DMS153 treated with DMSO at 0.1 percent for 48 hours (cell line): Measurements from ENCODE around the gene SH3YL1.

ENCODE experiments used
- DNase-seq: peaks from one replicate; lab custom pipeline; 2025; ENCODE audit not compliant: unreplicated experiment; lab: John Stamatoyannopoulos, UW

SH3YL1 gene

GRCh38 chr2:263774-264492 is at the start of gene SH3YL1:
TSS of gene SH3YL1 (minus strand) at chr2:264032. CDS start at chr2:263984, 48 bp downstream.
- no peak for DNase-seq

- DNase-seq: no peak
Measured at GRCh38 chr2:310994-311393, 47.2 kb upstream of the SH3YL1 start.

- DNase-seq: no peak
Measured at GRCh38 chr2:309954-310510, 46.2 kb upstream of the SH3YL1 start.

- DNase-seq: no peak
Measured at GRCh38 chr2:309148-309953, 45.5 kb upstream of the SH3YL1 start.

- DNase-seq: no peak
Measured at GRCh38 chr2:305366-305765, 41.5 kb upstream of the SH3YL1 start.

GRCh38 chr2:296354-296753 is 32.5 kb upstream of the SH3YL1 start:
- no peak for DNase-seq

GRCh38 chr2:295090-295489 is 31.3 kb upstream of the SH3YL1 start:
- no peak for DNase-seq

GRCh38 chr2:290090-290722 is 26.4 kb upstream of the SH3YL1 start:
- DNase-seq: peak; percentile 14

GRCh38 chr2:289362-290089 is 25.7 kb upstream of the SH3YL1 start:
- no peak for DNase-seq

GRCh38 chr2:288758-289361 is 25.0 kb upstream of the SH3YL1 start:
- no peak for DNase-seq

- no peak for DNase-seq
Measured at GRCh38 chr2:287911-288757, 24.3 kb upstream of the SH3YL1 start, which contains the start of gene ALKAL2. TSS of gene ALKAL2 (minus strand) at chr2:288091. CDS start at chr2:287835, 256 bp downstream.

- no peak for DNase-seq
Measured at GRCh38 chr2:287471-287885, 23.6 kb upstream of the SH3YL1 start.

- DNase-seq: no peak
Measured at GRCh38 chr2:286774-287392, 23.1 kb upstream of the SH3YL1 start.

- no peak for DNase-seq
Measured at GRCh38 chr2:286035-286434, 22.2 kb upstream of the SH3YL1 start.

GRCh38 chr2:285531-285930 is 21.7 kb upstream of the SH3YL1 start:
- DNase-seq: no peak

GRCh38 chr2:284896-285492 is 21.2 kb upstream of the SH3YL1 start:
- no peak for DNase-seq

GRCh38 chr2:283996-284794 is 20.4 kb upstream of the SH3YL1 start:
- no peak for DNase-seq
